Measurements from ENCODE around the gene DNAH8. TPM values are rescaled to one million over a fixed set of nuclear protein-coding genes. Genes with fewer than 3 reads are reported as not detected.

DNAH8 gene
- total RNA-seq, 4 donors from 2014 or later = not detected

GRCh38 chr6:39004801-39005200, 289.7 kb downstream of the DNAH8 start:
- in situ Hi-C loops (cut with MboI; ENCODE audit: low sequenced_read_pairs in 4 of 4) (no loop called here), intact Hi-C loops (cut with DNase I; ENCODE audit: low total_unique reads) (no loop called here)
- H3K27me3 ChIP-seq = no peaks in the 10 kb centered on the region
- no peak overlapping the region for H3K27ac ChIP-seq
- TF ChIP-seq, protein P1, sequence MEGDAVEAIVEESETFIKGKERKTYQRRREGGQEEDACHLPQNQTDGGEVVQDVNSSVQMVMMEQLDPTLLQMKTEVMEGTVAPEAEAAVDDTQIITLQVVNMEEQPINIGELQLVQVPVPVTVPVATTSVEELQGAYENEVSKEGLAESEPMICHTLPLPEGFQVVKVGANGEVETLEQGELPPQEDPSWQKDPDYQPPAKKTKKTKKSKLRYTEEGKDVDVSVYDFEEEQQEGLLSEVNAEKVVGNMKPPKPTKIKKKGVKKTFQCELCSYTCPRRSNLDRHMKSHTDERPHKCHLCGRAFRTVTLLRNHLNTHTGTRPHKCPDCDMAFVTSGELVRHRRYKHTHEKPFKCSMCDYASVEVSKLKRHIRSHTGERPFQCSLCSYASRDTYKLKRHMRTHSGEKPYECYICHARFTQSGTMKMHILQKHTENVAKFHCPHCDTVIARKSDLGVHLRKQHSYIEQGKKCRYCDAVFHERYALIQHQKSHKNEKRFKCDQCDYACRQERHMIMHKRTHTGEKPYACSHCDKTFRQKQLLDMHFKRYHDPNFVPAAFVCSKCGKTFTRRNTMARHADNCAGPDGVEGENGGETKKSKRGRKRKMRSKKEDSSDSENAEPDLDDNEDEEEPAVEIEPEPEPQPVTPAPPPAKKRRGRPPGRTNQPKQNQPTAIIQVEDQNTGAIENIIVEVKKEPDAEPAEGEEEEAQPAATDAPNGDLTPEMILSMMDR (IDR thresholded peaks at IDR 0.05 in 4 of 5, conservative IDR thresholded peaks at IDR 0.05 in 1 of 5) = no peak
- TF ChIP-seq POLR2A (IDR thresholded peaks at IDR 0.05) = no peak
- ATAC-seq (no peak), DNase-seq (no peak)
- H3K36me3 ChIP-seq = no peaks in the 10 kb centered on the region
- no peaks in the 10 kb centered on the region for H3K9me3 ChIP-seq
- H3K4me1 ChIP-seq = no peaks in the 10 kb centered on the region
- H3K4me3 ChIP-seq = no peak overlapping the region

DNA sequence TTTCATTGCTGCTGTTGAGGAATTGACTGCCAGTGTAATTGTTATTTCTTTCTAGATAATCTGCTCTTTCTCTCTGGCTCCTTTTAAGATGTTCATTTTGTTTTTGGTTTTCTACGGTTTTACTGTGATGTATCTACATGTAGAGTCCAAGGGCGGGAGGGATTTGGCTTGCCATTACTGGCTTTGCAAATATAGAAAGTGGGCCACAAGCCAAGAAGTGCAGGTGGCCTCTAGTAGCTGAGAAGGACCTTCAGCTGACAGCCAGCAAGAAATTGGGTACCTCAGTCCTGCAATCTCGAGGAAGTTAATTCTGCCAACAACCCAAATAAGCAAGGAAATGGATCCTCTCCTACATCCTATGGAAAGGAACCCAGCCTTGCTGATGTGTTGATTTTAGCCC, 290.7 kb downstream of the DNAH8 start:
- Histone ChIP-seq H3K27ac (no peak overlapping the region), H3K4me3 (no peak overlapping the region), H3K4me1 (no peaks in the 10 kb centered on the region), H3K36me3 (no peaks in the 10 kb centered on the region), H3K9me3 (no peaks in the 10 kb centered on the region), H3K27me3 (no peaks in the 10 kb centered on the region)
- ATAC-seq (no peak), DNase-seq (no peak)
- in situ Hi-C loops (cut with MboI; ENCODE audit: low sequenced_read_pairs in 4 of 4) = no loop called here
- intact Hi-C loops (cut with DNase I; ENCODE audit: low total_unique reads) = no loop called here
- TF ChIP-seq, protein P1 (IDR thresholded peaks at IDR 0.05 in 4 of 5, conservative IDR thresholded peaks at IDR 0.05 in 1 of 5) = no peak
- no peak for TF ChIP-seq POLR2A (IDR thresholded peaks at IDR 0.05)

- Histone ChIP-seq H3K4me3 (no peak overlapping the region), H3K27me3 (no peaks in the 10 kb centered on the region), H3K36me3 (no peaks in the 10 kb centered on the region), H3K4me1 (no peaks in the 10 kb centered on the region), H3K27ac (no peak overlapping the region), H3K9me3 (no peaks in the 10 kb centered on the region)
- DNase-seq = no peak
- no peak for TF ChIP-seq POLR2A (IDR thresholded peaks at IDR 0.05)
- TF ChIP-seq, protein P1 (IDR thresholded peaks at IDR 0.05 in 4 of 5, conservative IDR thresholded peaks at IDR 0.05 in 1 of 5) = no peak
- in situ Hi-C loops (cut with MboI; ENCODE audit: low sequenced_read_pairs in 4 of 4) (no loop called here), intact Hi-C loops (cut with DNase I; ENCODE audit: low total_unique reads) (no loop called here)
- no peak for ATAC-seq
Observed at GRCh38 chr6:39007575-39007974, 292.5 kb downstream of the DNAH8 start.

DNA sequence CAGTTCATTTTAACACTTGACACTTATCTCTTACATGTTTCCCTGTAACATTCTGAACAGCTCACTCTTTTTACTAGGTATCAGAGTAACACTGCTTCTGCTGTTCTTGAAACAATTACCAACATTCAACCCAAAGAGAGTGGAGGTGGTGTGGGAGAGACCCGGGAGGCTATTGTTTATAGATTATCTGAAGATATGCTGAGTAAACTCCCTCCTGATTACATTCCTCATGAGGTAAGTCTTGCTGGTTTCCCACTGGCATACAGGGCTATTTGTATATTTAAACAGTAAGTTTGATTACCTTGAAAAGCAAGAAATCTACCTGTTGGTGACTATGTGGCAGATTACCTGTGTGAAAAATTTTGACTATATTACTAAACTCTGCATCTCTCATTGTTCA, 293.6 kb downstream of the DNAH8 start:
- no peak for ATAC-seq
- in situ Hi-C loops (cut with MboI; ENCODE audit: low sequenced_read_pairs in 4 of 4) = no loop called here

DNA sequence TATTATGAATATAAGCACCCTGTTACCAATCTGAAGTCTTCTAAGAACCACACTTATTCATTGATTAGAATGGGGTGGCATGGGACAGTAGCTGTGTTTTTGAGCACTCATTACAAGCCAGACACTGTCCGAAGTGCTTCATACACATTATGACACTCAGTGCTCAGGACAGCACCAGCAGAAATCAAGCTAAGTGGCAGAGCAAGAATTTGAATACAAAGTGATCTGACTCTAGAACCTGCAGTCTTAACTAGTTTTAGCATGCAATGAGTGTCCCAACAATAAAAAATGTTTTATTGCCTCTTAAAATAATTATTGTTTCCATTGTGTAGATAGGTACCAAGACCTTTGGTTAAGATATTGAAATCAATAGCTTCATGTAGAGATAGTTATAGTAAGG, 294.4 kb downstream of the DNAH8 start:
- no peak overlapping the region for H3K4me3 ChIP-seq
- H3K4me1 ChIP-seq = no peaks in the 10 kb centered on the region
- ATAC-seq = no peak
- no peaks in the 10 kb centered on the region for H3K36me3 ChIP-seq
- H3K27me3 ChIP-seq = no peaks in the 10 kb centered on the region
- in situ Hi-C loops (cut with MboI; ENCODE audit: low sequenced_read_pairs in 4 of 4) (no loop called here), intact Hi-C loops (cut with DNase I; ENCODE audit: low total_unique reads) (no loop called here)
- DNase-seq = no peak
- no peaks in the 10 kb centered on the region for H3K9me3 ChIP-seq
- H3K27ac ChIP-seq = no peak overlapping the region
- TF ChIP-seq, protein P1 (IDR thresholded peaks at IDR 0.05 in 4 of 5, conservative IDR thresholded peaks at IDR 0.05 in 1 of 5) = no peak
- no peak for TF ChIP-seq POLR2A (IDR thresholded peaks at IDR 0.05)

More for the DNA sequence above, 293.6 kb downstream of the DNAH8 start:
- intact Hi-C loops (cut with DNase I; ENCODE audit: low total_unique reads) = no loop called here
- Histone ChIP-seq H3K27me3 (no peaks in the 10 kb centered on the region), H3K36me3 (no peaks in the 10 kb centered on the region), H3K27ac (no peak overlapping the region), H3K4me1 (no peaks in the 10 kb centered on the region), H3K9me3 (no peaks in the 10 kb centered on the region), H3K4me3 (no peak overlapping the region)
- no peak for DNase-seq
- TF ChIP-seq, protein P1 (IDR thresholded peaks at IDR 0.05 in 4 of 5, conservative IDR thresholded peaks at IDR 0.05 in 1 of 5) = no peak
- no peak for TF ChIP-seq POLR2A (IDR thresholded peaks at IDR 0.05)

All from gastrocnemius medialis (tissue), 4 donors.